ENCODE data around the gene PREX1. TPM values are rescaled to one million over a fixed set of nuclear protein-coding genes. Genes with fewer than 3 reads are reported as not detected.

PREX1 gene
- total RNA-seq, 3 donors from 2014 or later: 53.1 to 84.2 (median 65.1) TPM

DNA sequence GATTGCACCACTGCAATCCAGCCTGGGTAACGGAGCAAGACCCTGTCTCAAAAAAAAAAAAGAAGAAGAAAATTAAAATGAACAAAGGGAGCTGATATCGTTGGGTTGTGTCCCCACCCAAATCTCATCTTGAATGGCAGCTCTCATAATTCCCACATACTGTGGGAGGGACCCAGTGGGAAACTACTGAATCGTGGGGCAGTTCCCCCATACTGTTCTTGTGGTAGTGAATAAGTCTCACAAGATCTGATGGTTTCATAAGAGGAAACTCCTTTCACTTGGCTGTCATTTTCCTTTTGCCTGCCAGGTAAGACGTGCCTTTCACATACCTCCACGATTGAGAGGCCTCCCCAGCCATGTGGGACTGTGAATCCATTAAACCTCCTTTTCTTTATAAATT is 149.4 kb downstream of the PREX1 start:
- Histone ChIP-seq H3K27ac (no peak overlapping the region), H3K36me3 (no peaks in the 10 kb centered on the region), H3K27me3 (no peaks in the 10 kb centered on the region), H3K4me1 (peaks cover 7% of the 10 kb centered on the region in 2 donors), H3K9me3 (no peaks in the 10 kb centered on the region), H3K4me3 (no peak overlapping the region)
- no peak for DNase-seq (ENCODE audit: low spot score in 2 of 2)
- TF ChIP-seq, protein P1, sequence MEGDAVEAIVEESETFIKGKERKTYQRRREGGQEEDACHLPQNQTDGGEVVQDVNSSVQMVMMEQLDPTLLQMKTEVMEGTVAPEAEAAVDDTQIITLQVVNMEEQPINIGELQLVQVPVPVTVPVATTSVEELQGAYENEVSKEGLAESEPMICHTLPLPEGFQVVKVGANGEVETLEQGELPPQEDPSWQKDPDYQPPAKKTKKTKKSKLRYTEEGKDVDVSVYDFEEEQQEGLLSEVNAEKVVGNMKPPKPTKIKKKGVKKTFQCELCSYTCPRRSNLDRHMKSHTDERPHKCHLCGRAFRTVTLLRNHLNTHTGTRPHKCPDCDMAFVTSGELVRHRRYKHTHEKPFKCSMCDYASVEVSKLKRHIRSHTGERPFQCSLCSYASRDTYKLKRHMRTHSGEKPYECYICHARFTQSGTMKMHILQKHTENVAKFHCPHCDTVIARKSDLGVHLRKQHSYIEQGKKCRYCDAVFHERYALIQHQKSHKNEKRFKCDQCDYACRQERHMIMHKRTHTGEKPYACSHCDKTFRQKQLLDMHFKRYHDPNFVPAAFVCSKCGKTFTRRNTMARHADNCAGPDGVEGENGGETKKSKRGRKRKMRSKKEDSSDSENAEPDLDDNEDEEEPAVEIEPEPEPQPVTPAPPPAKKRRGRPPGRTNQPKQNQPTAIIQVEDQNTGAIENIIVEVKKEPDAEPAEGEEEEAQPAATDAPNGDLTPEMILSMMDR (IDR thresholded peaks at IDR 0.05): no peak
- TF ChIP-seq POLR2AphosphoS5 (IDR thresholded peaks at IDR 0.05) (no peak), POLR2A (IDR thresholded peaks at IDR 0.05) (no peak)
- intact Hi-C loops (cut with DNase I; ENCODE audit: low total_unique reads): no loop called here

DNA sequence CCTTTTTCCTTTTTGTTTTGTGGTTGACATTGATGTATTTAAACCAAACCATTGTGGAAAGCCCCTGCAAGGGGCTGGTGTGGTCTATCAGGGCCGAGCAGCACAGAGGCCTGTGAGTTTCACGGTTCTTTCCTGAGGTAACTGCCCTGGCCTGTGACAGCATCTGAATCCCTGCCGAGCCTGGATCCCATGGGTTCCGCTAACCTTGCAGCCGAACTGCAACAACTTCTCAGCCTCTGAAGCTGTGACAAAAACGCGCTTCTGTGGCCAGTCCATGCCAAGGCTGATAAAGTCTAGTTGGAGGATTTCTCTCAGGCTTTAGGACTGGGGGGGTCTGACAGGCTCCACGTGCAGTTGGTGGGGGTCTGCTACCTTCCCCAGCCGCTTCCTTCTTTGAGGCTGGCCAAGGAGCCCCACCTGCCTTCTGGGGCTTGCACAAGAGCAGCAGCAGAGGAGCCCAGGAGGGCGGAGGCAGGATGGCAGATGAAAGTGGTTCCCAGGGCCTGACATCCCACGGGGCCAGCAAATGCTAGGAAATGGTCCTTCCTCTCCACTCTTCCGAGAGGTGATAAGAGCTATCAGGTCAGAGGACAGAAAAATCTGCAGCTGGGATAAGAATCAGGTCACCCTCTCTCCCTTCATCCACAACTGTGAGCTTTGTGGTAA is 150.9 kb downstream of the PREX1 start:
- no peaks in the 10 kb centered on the region for H3K27me3 ChIP-seq
- H3K4me3 ChIP-seq: no peak overlapping the region
- TF ChIP-seq POLR2A (IDR thresholded peaks at IDR 0.05) (no peak), POLR2AphosphoS5 (IDR thresholded peaks at IDR 0.05) (no peak)
- TF ChIP-seq, protein P1 (IDR thresholded peaks at IDR 0.05): no peak
- H3K36me3 ChIP-seq: no peaks in the 10 kb centered on the region
- H3K9me3 ChIP-seq: no peaks in the 10 kb centered on the region
- H3K27ac ChIP-seq: no peak overlapping the region
- peaks cover 0 to under 1% of the 10 kb centered on the region in 2 donors for H3K4me1 ChIP-seq
- no peak for DNase-seq (ENCODE audit: low spot score in 2 of 2)
- intact Hi-C loops (cut with DNase I; ENCODE audit: low total_unique reads): no loop called here

DNA sequence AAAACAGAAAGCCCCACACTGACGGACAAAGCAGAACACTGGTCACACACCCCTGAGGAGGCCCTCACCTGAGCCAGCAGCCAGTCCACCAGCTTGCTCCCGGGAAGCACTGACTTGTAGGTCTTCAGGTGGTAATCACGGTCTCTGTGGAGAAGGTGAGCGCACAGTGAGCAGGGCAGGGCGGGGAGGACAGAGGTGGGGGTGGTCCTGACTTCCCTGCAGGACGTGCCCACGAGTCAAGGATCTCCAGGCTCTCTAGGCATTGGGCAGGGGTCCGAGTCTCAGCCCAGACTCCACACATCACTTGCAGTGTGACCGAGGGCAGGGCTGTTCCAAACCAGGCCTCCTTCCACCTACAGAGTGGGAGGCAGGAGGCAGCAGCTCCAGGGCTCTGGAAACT is 151.7 kb downstream of the PREX1 start:
- no peaks in the 10 kb centered on the region for H3K9me3 ChIP-seq
- H3K4me1 ChIP-seq: no peaks in the 10 kb centered on the region

GRCh38 chr20:48674461-48674860 is 153.3 kb downstream of the PREX1 start:
- no peaks in the 10 kb centered on the region for H3K9me3 ChIP-seq
- H3K4me3 ChIP-seq: no peak overlapping the region
- no peak for DNase-seq (ENCODE audit: low spot score in 2 of 2)
- intact Hi-C loops (cut with DNase I; ENCODE audit: low total_unique reads): no loop called here
- H3K36me3 ChIP-seq: no peaks in the 10 kb centered on the region
- no peaks in the 10 kb centered on the region for H3K4me1 ChIP-seq
- no peaks in the 10 kb centered on the region for H3K27me3 ChIP-seq
- TF ChIP-seq, protein P1 (IDR thresholded peaks at IDR 0.05): no peak
- TF ChIP-seq POLR2AphosphoS5 (IDR thresholded peaks at IDR 0.05) (no peak), POLR2A (IDR thresholded peaks at IDR 0.05) (no peak)
- H3K27ac ChIP-seq: no peak overlapping the region

More for the DNA sequence above, 151.7 kb downstream of the PREX1 start:
- DNase-seq (ENCODE audit: low spot score in 2 of 2): no peak
- Histone ChIP-seq H3K36me3 (no peaks in the 10 kb centered on the region), H3K27ac (no peak overlapping the region), H3K4me3 (no peak overlapping the region), H3K27me3 (no peaks in the 10 kb centered on the region)
- intact Hi-C loops (cut with DNase I; ENCODE audit: low total_unique reads): no loop called here
- TF ChIP-seq POLR2AphosphoS5 (IDR thresholded peaks at IDR 0.05) (no peak), POLR2A (IDR thresholded peaks at IDR 0.05) (no peak)
- TF ChIP-seq, protein P1 (IDR thresholded peaks at IDR 0.05): no peak

DNA sequence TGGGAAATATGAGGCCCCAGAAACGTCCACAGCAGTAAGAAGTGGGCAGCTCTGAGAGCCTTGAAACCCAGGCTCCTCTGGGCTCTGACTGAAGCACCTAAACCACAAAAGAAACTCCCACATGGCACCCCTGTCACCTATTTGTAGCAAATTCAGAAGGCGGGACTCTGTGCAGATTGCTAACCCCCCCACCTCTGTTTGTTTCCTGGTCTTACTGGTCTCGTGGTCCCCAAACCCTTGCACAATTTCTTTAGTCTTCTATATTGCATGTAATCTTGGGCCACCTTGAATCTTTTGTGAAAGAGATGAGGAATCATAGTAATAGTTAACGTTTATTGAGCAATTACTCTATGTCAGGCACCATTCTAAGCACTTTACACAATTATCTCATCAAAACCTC is 154.3 kb downstream of the PREX1 start:
- no peak for DNase-seq (ENCODE audit: low spot score in 2 of 2)
- Histone ChIP-seq H3K36me3 (no peaks in the 10 kb centered on the region), H3K9me3 (no peaks in the 10 kb centered on the region), H3K4me1 (no peaks in the 10 kb centered on the region), H3K27me3 (no peaks in the 10 kb centered on the region), H3K27ac (no peak overlapping the region), H3K4me3 (no peak overlapping the region)
- TF ChIP-seq, protein P1 (IDR thresholded peaks at IDR 0.05): no peak
- no peak for TF ChIP-seq POLR2AphosphoS5 (IDR thresholded peaks at IDR 0.05)
- no peak for TF ChIP-seq POLR2A (IDR thresholded peaks at IDR 0.05)
- intact Hi-C loops (cut with DNase I; ENCODE audit: low total_unique reads): no loop called here
